Measurements from ENCODE around the gene LITAFD. TPM values are rescaled to one million over a fixed set of nuclear protein-coding genes. Genes with fewer than 3 reads are reported as not detected.
"Not testable (repeated sequence)": the region's sequence is repeated elsewhere in the genome, so short reads cannot be mapped to it uniquely, and the experiment has no call there.

LITAFD gene
- total RNA-seq, 1 donor from 2014 or later, result not detected

DNA sequence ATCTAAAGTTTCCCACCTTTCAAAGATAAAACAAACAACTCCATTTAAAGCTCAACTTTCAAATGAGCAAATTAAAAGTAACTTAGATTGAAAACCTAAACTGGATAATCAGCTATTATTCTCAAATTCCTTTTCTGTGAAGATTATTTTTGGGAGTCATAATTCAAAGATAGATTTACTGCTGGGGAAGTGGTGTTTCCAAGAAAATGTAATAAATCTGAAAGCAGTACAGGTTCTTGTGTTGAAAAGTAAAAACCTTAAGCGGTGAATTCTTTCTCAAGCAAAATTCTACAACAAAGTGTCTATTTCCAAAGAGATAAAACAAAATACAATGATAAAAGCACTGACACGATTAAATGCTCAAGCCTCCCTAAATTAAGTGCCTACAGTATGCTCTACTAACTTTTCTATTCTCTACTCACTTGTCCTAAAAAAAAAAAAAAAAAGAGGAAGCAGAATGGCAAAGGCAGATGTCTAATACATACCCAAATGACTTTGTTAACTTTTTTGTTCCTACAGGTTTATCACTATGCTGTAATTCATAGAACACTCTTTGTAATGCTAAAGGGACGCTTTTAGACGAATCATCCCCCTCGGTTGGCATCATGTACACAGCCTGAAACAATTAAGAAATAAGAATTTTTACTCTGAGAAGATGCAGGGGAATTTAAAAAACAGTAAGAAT lies 34.5 kb downstream of the LITAFD start:
- no peak for DNase-seq (ENCODE audit: low spot score in 2 of 2)
- no peak for FAIRE-seq

DNA sequence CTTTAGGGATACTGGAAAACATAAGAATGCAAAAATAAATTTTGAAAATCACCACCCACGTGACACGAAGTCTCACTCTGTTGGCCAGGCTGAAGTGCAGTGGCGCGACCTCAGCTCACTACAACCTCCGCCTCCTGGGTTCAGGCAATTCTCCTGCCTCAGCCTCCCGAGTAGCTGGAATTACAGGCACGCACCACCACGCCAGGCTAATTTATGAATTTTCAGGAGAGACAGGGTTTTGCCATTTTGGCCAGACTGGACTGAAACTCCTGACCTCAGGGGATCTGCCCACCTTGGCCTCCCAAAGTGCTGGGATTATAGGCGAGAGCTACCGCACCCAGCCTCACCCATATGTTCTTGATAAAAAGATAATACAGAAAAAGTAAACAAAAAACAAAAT lies 35.2 kb downstream of the LITAFD start:
- not testable (repeated sequence) for FAIRE-seq; DNase-seq (ENCODE audit: low spot score in 2 of 2)

DNA sequence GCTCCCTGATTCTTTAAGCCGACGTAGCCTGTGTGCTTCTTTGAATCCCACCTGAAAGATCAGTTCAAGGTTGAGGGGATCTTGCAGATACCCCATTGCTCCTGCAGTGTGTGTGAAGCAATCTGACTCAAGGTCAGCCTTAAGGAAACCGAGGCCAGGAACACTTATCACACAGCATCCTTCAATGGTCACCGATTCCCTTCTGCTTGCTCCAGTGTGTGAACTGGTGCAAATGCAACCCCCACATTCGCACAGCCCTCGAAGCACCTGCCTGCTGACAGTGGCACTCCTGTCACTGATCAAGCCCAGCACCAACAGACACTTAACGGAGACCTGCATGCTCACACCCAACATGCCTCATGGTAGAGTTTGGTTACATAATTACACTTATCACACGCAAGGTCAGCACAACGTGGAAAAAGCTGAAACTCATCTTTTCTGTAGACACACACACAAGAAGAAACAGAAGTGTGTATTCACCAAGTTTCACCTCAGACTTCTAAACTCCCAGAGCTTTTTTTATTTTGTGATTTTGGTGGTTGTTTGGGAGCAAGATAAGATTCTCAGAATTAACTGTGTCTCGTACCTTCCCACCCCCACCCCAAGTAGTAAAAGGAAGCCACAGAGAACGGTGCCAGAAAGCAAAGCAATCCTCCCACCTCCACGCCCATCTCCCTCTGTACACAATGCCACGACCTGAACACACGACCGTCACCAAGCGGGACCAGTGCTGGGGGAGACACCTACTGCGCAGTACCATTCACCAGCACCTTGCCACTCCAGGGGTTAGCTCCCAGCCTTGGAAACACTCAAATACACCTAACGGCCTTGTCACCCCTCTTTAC lies 37.2 kb downstream of the LITAFD start:
- FAIRE-seq (no peak), DNase-seq (ENCODE audit: low spot score in 2 of 2) (no peak)

DNA sequence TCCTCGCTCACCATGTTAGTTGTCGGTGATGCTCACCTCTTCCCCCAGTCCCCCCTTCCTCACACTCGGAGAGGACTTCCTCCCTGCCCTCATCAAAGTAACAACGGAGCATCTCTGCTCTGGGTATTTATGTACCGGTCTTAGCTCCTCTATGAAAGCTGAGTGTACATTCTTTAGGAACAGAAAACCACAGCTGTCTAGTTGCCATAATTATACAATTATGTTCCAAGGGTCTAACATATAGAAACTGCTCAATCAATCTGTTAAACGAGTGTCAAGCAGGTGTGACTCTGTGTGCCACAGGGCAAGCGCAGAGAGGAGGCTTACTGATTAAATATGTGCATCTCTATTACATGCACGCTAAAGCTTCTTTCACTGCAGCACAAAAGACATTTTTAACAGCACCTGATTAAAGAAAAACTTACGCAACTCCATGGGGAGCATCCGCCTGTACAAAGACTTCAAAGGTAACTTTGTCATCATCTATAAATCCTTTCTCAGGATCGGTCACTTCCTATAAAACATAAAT lies 37.8 kb downstream of the LITAFD start:
- no peak for FAIRE-seq
- no peak for DNase-seq (ENCODE audit: low spot score in 2 of 2)

DNA sequence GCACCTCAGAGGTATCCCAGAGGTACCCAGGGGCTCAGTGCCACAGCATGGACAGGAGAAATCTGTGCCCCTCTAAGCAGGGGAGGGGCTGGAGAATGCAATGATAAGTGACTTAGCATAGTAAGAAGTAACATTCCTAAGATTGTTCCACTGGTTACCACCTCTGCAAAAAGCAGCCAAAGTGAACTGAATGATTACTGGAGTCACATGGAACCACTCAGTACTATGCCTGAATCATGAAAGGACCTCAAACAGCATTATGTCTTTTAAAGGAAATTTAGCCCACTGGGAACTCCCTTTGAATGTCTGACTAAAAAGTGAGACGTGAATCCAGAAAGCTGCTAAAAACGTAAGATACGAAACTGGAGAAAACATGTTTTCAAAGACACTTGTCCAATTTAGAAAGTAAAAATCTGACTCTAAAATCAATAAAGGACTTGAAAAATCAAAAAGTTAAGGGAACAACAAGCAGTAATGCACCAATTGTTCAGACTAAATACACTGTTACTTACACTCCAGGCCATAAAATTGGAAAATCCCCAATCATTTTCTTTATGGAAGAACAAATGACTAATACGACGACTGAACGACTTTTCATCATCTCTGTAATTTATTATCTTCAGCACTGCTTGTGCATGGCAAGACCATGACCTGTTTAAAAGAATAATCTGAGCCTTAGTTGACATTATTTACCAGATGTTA lies 38.6 kb downstream of the LITAFD start:
- FAIRE-seq (no peak), DNase-seq (ENCODE audit: low spot score in 2 of 2) (no peak)

DNA sequence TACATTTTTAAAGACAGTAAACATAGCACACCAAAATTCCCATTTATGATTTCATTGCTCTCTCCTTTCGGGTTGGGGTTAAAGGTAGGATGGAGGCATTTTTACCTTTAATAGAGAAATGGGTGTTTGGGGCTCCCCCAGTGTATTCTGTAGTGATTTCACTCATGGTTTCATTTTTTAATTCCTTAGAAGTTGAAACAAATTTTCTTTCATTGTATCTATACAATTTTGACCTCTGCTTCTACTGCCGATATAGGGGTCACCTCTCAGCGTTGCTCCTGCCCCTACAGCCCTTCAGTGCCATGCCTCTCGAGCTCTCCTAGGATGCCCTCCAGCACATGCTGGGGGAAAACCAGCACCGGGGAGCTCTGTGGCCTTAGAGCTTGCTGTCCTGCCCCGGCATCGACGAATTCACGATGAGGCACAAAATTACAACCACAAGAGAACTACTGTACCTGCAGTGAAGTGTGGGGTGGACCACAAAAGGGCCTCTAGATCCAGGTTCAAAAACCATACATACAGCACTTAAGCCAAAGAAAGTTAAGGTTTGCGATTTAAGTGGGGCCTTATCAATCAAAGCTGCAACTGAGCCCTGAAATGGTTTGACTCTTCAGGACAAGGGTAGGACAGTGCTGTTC lies 39.3 kb downstream of the LITAFD start:
- FAIRE-seq, result no peak
- no peak for DNase-seq (ENCODE audit: low spot score in 2 of 2)

DNA sequence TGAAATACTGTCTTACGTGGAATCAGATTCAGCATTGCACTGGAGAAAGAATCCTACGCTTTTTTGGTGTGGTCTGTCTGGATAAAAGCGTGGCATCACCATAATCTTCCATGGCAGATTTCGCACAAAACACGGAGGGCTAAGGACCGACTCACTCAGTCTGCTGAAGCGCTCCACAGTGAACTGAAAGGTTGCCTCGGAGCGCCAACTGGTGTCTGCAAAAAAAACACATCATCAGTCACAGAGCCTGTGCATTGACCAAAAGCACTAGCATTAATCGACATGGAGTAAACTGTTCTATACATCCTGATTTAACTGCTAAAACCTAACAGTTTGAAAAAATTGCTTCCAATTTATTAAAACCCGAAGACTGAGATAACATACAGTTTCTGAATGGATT lies 41.0 kb downstream of the LITAFD start:
- FAIRE-seq (no peak), DNase-seq (ENCODE audit: low spot score in 2 of 2) (no peak)

DNA sequence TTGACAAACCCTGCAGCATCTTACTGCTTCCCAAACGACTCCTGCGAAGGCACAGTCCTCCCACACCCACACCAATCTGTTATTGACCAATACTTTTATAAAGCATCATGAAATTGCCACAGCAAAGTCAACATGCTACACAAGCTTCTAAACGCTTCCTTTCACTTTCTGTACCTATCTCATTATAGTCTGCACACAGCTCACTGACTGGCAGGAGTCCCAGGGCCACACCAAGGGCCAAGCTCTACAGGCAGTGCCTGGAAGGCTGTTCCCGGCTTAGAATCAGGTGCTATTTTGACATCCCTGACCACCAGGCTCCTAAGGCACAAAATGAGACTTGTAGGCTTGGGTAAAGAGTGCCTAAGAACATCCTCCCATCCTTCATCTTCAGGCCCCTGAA lies 42.1 kb downstream of the LITAFD start:
- DNase-seq (ENCODE audit: low spot score in 2 of 2) (no peak), FAIRE-seq (no peak)

DNA sequence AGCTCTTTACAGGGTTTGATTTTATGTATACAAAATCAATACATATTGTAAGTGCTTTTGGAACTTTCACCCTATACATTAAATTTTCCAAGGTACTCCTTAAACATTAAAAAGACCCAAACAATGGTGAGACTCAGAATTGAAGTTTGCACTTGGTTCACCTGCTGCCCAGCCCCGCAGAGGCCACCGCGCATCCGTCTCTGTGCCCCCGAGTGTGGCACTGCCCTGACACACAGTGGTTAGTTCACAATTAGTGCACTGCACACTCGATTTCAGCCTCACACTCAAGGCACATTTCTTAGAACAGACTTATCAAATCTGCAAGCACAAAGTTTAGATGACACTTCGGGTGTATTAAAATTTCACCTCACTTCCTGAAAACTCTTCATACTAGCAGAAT lies 43.3 kb downstream of the LITAFD start:
- DNase-seq (ENCODE audit: low spot score in 2 of 2) (no peak), FAIRE-seq (no peak)

DNA sequence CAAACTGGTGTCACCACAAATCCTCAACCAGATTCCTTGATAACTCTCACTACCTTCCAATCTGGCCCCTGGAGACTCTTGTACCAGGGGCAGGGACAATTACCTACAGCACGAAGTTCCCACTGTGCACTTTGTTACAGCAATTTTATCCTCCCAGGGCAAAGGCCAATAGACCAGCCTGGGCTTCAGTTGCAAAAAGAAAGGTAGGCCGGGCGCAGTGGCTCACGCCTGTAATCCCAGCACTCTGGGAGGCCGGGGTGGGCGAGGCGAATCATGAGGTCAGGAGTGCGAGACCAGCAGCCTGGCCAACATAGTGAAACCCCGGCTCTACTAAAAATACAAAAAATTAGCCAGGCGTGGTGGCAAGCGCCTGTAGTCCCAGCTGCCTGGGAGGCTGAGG lies 44.7 kb downstream of the LITAFD start:
- DNase-seq (ENCODE audit: low spot score in 2 of 2) (no peak), FAIRE-seq (no peak)

DNA sequence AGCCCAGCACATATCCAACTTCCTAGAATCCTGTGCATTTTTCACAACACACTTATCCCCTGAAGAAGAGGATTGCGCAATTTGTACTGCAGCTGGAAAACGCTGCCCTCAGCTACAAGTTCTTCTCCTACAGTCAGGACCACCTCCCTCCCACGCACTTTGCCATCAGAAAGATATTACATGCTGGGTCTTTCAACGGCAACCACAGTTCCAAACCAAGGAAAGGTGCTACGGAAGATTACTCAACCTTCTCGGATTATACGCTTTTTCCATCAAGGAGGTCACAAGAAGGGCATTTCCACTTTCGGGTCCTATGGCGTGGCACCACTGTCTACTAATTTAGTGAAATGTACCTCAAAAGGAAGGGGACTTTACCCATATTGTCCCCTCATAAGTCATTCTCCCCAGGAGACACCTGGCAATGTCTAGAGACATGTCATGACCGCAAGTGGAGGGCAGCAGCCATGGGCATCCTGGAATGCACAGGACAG lies 46.4 kb downstream of the LITAFD start:
- DNase-seq (ENCODE audit: low spot score in 2 of 2) (no peak), FAIRE-seq (no peak)

DNA sequence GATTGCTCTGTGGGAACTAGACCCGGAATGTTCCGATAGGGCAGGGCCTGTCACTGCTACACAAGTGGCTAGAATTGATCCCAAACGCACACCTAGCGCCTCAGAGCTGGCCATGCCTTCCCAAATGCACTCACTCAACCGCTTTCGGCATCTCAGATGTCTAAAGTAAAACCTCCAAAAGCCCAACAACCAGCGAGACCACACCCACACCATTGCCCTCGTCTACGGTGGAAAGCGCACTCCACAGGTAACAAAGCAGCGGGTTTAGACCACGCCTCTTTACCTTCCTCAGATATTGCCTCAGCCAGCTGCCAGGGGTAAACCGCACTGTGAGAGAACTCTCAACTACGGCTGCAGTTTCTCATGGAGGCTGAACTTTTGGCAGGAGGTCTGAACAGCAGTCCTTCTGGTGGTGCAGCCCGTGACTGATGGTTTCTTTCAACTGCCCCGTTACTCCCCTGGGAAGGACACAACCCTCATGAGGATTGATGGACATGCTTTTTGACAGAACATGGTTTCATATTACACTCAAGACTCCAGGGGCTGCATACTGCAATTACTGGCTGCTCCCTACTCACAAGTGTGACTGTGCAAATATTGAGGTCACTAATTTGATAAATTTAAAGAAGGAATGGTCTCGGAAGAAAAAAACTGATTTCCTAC lies 47.1 kb downstream of the LITAFD start:
- FAIRE-seq, result no peak
- DNase-seq (ENCODE audit: low spot score in 2 of 2), result no peak

DNA sequence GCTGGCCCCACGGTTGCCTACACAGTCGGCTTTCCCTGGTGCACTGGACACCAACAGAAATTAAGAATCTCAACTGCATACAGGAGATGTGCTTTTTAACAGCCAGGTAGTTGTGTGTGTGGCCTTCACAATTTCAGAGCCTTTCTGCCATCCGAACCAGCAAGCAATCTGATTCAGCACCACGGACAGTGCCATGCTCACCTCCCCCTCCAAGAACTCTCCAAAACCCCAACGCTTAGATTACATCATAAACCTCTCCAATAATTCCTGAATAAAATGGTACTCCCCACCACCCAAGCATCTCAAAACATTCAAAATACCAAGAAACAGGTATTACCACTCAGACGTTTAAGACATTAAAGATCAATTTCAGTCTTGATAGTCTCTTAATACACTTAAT lies 49.7 kb downstream of the LITAFD start:
- DNase-seq (ENCODE audit: low spot score in 2 of 2) (no peak), FAIRE-seq (no peak)

DNA sequence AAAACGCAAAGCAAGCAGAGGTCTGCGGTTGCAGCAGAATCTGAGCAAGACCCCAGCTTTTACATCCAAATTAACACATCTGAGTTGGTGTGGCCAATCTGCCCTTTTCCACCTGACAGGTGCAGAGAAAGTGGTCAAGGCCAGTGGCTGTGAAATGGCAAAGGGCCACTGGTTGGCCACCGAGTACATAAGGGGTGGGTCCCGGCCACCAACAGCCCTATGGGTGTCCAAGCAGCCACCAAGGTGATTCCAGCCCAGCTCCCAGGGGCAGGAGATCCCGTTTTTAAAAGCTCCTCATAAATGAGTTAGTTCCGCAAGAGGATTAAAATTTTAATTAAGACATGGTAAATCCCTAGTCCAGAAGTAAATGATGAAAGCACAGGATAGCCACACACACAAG lies 52.5 kb downstream of the LITAFD start:
- FAIRE-seq, result no peak
- no peak for DNase-seq (ENCODE audit: low spot score in 2 of 2)

Other genes with a start within 250 kb of the LITAFD start
- gene ABAT, start 207.7 kb upstream of the LITAFD start, total RNA-seq, result 110 TPM
- gene TMEM186, start 84.7 kb upstream of the LITAFD start, total RNA-seq, result 5.7 TPM
- 6.5 TPM for gene PMM2, start 84.5 kb upstream of the LITAFD start, total RNA-seq
- 141 TPM for gene CARHSP1, start 13.3 kb upstream of the LITAFD start, total RNA-seq
- 79.5 TPM for gene USP7, start 81.6 kb downstream of the LITAFD start, total RNA-seq
- 132 TPM for gene HAPSTR1, start 209.3 kb downstream of the LITAFD start, total RNA-seq

Data from frontal cortex (tissue), 4 donors.